Gastroesophageal sphincter (tissue), 3 donors: ENCODE measurements around the gene GPAT3.

ENCODE experiments used
- POLR2A ChIP-seq, 2 donors: fragments of 450-650 bp; IDR thresholded peaks; one replicate each; pipeline ENCODE4 v1.6.1; 2017; ENCODE audit warnings: antibody characterized with exemption in 2 of 2, mild to moderate bottlenecking in 2 of 2, moderate library complexity in 1 of 2
- TF ChIP-seq, protein P1 (sequence below), 4 experiments: fragments of 200-600 bp in 2 of 4; fragments of 450-650 bp in 2 of 4; sonication (generic) in 1 of 4; IDR thresholded peaks; one replicate each; pipeline ENCODE4 v1.5.1; 2017 to 2019; ENCODE audit warnings: antibody characterized with exemption in 4 of 4, mild to moderate bottlenecking in 2 of 4, moderate library complexity in 2 of 4

DNA sequence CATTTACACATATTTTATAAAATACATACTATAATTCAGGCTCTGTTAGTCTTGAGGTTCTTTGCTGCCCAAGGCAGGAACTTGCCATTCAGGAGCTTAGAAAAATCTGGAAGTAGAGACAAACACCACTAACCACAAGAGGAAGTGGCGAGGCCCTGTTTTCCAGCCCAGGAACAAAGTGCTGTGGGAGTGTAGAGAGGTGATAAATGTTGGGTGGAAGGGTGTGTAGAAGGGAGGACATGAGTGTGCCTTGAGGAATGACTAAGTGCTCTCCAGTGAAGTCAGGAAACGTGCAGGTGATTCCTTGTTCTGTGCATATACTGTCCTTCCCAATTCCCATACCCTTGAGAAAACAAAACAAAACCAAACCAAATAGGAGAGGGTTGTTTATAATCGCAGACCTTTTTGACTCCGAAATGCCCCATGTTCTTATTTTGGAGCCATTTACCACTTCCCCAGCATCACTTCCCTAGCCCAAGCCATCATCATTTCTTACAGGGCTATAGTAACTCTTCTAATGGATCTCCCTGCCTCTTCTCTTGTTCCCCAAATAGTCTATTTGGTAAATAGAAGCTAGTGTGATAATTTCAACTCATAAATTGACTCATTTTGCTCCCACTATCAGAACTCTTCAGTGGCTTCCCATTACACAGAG, 83.2 kb downstream of the GPAT3 start:
- TF ChIP-seq, protein P1, sequence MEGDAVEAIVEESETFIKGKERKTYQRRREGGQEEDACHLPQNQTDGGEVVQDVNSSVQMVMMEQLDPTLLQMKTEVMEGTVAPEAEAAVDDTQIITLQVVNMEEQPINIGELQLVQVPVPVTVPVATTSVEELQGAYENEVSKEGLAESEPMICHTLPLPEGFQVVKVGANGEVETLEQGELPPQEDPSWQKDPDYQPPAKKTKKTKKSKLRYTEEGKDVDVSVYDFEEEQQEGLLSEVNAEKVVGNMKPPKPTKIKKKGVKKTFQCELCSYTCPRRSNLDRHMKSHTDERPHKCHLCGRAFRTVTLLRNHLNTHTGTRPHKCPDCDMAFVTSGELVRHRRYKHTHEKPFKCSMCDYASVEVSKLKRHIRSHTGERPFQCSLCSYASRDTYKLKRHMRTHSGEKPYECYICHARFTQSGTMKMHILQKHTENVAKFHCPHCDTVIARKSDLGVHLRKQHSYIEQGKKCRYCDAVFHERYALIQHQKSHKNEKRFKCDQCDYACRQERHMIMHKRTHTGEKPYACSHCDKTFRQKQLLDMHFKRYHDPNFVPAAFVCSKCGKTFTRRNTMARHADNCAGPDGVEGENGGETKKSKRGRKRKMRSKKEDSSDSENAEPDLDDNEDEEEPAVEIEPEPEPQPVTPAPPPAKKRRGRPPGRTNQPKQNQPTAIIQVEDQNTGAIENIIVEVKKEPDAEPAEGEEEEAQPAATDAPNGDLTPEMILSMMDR (IDR thresholded peaks at IDR 0.05), result no peak
- no peak for TF ChIP-seq POLR2A (IDR thresholded peaks at IDR 0.05)
